ENCODE data around the gene FOXC2. TPM values are rescaled to one million over a fixed set of nuclear protein-coding genes. Genes with fewer than 3 reads are reported as not detected.

Gene FOXC2
- total and polyA plus RNA-seq, 2 donors (not counting 1 experiment from before 2014, with no cell fraction given), result not detected

DNA sequence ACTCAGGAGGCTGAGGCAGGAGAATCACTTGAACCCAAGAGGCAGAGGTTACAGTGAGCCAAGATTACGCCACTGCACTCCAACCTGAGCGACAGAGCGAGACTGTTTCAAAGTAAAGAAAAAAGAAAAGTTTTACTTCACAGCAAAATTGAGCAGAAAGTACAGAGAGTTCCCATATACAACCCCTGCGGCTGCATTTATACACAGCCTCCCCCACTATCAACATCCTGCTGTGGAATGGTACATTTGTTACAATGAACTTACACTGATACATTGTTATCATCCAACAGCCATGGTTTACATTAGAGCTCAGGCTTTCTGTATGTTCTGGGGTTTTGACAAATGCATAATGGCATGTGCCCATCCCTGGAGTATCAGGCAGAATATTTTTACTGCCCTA, 9.0 kb upstream of the FOXC2 start:
- peaks cover 6% of the 10 kb centered on the region for H3K79me2 ChIP-seq (ENCODE audit: control insufficient read depth, insufficient read depth, low read length)
- no peak overlapping the region for H3K9ac ChIP-seq (ENCODE audit: low read length)
- POLR2A ChIA-PET, result no interaction called here
- H2AFZ ChIP-seq (ENCODE audit: insufficient read depth, low read depth, low read length, poor library complexity, severe bottlenecking), result no peak overlapping the region
- CTCF ChIA-PET, result interaction anchor here (1.5 kb wide), 1 partner anchor 1078 kb away, joined by 3 read pairs; no protein-coding TSS in a partner anchor
- no CpG with 5 or more reads among the region's 4 CpGs for WGBS (ENCODE audit: insufficient coverage)
- no peaks in the 10 kb centered on the region for H3K36me3 ChIP-seq (replicated peaks in 1 of 2; ENCODE audit: control extremely low read depth in 1 of 2, control insufficient read depth in 1 of 2, extremely low read depth in 1 of 2, insufficient read depth in 2 of 2, low read length in 1 of 2)
- H3K27ac ChIP-seq (ENCODE audit: low read length in 2 of 2), result no peak overlapping the region
- no peak overlapping the region for H3K4me3 ChIP-seq (ENCODE audit: control extremely low read depth in 1 of 5, extremely low read depth in 1 of 5, insufficient read depth in 1 of 5, low read depth in 2 of 5, low read length in 4 of 5)
- Mint-ChIP-seq H3K27ac (no peak overlapping the region), H3K9me3 (ENCODE audit: insufficient read depth) (no peaks in the 10 kb centered on the region), H3K4me3 (no peak overlapping the region), H3K4me1 (peaks cover 15% of the 10 kb centered on the region), H3K27me3 (peaks cover 14% of the 10 kb centered on the region)
- intact Hi-C loops (cut with micrococcal nuclease), result loop anchor here (10.0 kb wide), 1 partner anchor 827 kb away; the partner anchor contains the start of gene FBXO31
- peaks cover 6 to 16% of the 10 kb centered on the region in 2 donors for H3K4me1 ChIP-seq (ENCODE audit: control insufficient read depth in 2 of 2, insufficient read depth in 2 of 2, low read length in 2 of 2)
- H3K9me3 ChIP-seq (ENCODE audit: control extremely low read depth in 1 of 3, control insufficient read depth in 2 of 3, insufficient read depth in 1 of 3, low read length in 2 of 3), result no peaks in the 10 kb centered on the region
- ATAC-seq (ENCODE audit: low read depth) (no peak), DNase-seq (no peak)
- peaks cover 0 to 18% (median 3%) of the 10 kb centered on the region in 4 experiments for H3K27me3 ChIP-seq (replicated peaks in 1 of 4; ENCODE audit: control extremely low read depth in 1 of 4, control insufficient read depth in 3 of 4, insufficient read depth in 4 of 4, low read length in 3 of 4)
- TF ChIP-seq, protein P1, sequence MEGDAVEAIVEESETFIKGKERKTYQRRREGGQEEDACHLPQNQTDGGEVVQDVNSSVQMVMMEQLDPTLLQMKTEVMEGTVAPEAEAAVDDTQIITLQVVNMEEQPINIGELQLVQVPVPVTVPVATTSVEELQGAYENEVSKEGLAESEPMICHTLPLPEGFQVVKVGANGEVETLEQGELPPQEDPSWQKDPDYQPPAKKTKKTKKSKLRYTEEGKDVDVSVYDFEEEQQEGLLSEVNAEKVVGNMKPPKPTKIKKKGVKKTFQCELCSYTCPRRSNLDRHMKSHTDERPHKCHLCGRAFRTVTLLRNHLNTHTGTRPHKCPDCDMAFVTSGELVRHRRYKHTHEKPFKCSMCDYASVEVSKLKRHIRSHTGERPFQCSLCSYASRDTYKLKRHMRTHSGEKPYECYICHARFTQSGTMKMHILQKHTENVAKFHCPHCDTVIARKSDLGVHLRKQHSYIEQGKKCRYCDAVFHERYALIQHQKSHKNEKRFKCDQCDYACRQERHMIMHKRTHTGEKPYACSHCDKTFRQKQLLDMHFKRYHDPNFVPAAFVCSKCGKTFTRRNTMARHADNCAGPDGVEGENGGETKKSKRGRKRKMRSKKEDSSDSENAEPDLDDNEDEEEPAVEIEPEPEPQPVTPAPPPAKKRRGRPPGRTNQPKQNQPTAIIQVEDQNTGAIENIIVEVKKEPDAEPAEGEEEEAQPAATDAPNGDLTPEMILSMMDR (IDR thresholded peaks at IDR 0.05), result no peak
- no peak for TF ChIP-seq EZH2 (IDR thresholded peaks at IDR 0.05; ENCODE audit: borderline replicate concordance, insufficient read depth, low read depth, low read length, poor library complexity, severe bottlenecking)
- no peak overlapping the region for H3K4me2 ChIP-seq (replicated peaks; ENCODE audit: low read depth, low read length, poor library complexity, severe bottlenecking)
- no peaks in the 10 kb centered on the region for H4K20me1 ChIP-seq (ENCODE audit: control insufficient read depth, insufficient read depth, low read length, poor library complexity, severe bottlenecking)

DNA sequence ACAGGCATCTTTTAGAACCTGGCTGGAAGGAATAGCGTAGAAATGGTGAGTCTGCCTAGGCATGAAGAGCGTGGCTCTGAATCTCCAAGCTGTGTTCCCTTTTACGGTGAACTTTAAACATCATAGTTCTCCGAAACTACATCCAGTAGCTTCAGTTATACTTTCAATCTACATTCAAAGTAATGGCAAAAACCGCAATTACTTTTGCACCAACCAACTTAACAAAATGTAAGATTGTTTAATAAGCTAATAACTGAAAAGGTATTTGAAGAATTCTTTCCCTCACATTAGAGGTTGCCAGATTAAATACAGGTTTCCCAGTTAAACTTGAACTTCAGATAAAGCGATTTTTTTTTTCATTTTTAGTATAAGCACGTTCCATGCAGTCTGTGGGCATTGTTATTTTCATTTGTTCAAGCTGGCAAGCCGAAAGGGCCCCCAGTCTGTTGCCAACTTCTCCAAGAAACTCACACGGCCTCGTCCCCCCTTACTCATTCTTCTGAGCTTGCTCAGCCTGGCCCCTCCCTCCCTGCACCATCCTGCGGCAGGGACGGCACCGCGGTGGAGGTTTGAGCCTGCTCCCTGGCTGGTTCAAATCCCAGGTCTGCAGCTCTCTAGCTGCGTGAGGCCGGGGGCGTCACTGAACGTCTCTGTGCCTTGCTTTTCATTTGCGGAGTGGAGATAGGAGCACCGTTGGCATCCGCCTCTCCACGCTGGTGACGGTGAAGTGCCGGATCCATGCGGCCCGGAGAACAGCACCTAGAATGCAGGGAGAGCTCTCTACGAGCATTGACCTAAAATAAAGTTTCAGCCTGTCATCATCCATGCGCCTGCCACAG, 8.1 kb upstream of the FOXC2 start:
- peaks cover 6% of the 10 kb centered on the region for H3K79me2 ChIP-seq (ENCODE audit: control insufficient read depth, insufficient read depth, low read length)
- no peak overlapping the region for H3K4me2 ChIP-seq (replicated peaks; ENCODE audit: low read depth, low read length, poor library complexity, severe bottlenecking)
- TF ChIP-seq, protein P1 (IDR thresholded peaks at IDR 0.05), result no peak
- TF ChIP-seq EZH2 (IDR thresholded peaks at IDR 0.05; ENCODE audit: borderline replicate concordance, insufficient read depth, low read depth, low read length, poor library complexity, severe bottlenecking), result no peak
- Mint-ChIP-seq H3K9me3 (ENCODE audit: insufficient read depth) (no peaks in the 10 kb centered on the region), H3K27ac (no peak overlapping the region), H3K4me1 (peaks cover 15% of the 10 kb centered on the region), H3K27me3 (peaks cover 19% of the 10 kb centered on the region), H3K4me3 (no peak overlapping the region)
- no peak overlapping the region for H3K9ac ChIP-seq (ENCODE audit: low read length)
- H4K20me1 ChIP-seq (ENCODE audit: control insufficient read depth, insufficient read depth, low read length, poor library complexity, severe bottlenecking), result no peaks in the 10 kb centered on the region
- H3K4me1 ChIP-seq (ENCODE audit: control insufficient read depth in 2 of 2, insufficient read depth in 2 of 2, low read length in 2 of 2), result peaks cover 6 to 20% of the 10 kb centered on the region in 2 donors
- H3K27ac ChIP-seq (ENCODE audit: low read length in 2 of 2), result no peak overlapping the region
- no peak overlapping the region for H3K4me3 ChIP-seq (ENCODE audit: control extremely low read depth in 1 of 5, extremely low read depth in 1 of 5, insufficient read depth in 1 of 5, low read depth in 2 of 5, low read length in 4 of 5)
- no peak overlapping the region for H2AFZ ChIP-seq (ENCODE audit: insufficient read depth, low read depth, low read length, poor library complexity, severe bottlenecking)
- intact Hi-C loops (cut with micrococcal nuclease), result loop anchor here (10.0 kb wide), 1 partner anchor 826 kb away; the partner anchor contains the start of gene FBXO31
- CTCF ChIA-PET, result interaction anchor here (1.5 kb wide), 1 partner anchor 1077 kb away, joined by 3 read pairs; no protein-coding TSS in a partner anchor
- POLR2A ChIA-PET, result interaction anchor here (0.6 kb wide), 1 partner anchor 759 kb away, joined by 4 read pairs; no protein-coding TSS in a partner anchor
- no peaks in the 10 kb centered on the region for H3K9me3 ChIP-seq (ENCODE audit: control extremely low read depth in 1 of 3, control insufficient read depth in 2 of 3, insufficient read depth in 1 of 3, low read length in 2 of 3)
- peaks cover 0 to 25% (median 3%) of the 10 kb centered on the region in 4 experiments for H3K27me3 ChIP-seq (replicated peaks in 1 of 4; ENCODE audit: control extremely low read depth in 1 of 4, control insufficient read depth in 3 of 4, insufficient read depth in 4 of 4, low read length in 3 of 4)
- WGBS (ENCODE audit: insufficient coverage), result 90% methylated on average over 23 of the region's 28 CpGs
- ATAC-seq (ENCODE audit: low read depth), result no peak
- DNase-seq, result no peak
- H3K36me3 ChIP-seq (replicated peaks in 1 of 2; ENCODE audit: control extremely low read depth in 1 of 2, control insufficient read depth in 1 of 2, extremely low read depth in 1 of 2, insufficient read depth in 2 of 2, low read length in 1 of 2), result no peaks in the 10 kb centered on the region
